GM15510 (cell line): ENCODE data around the gene CAPN15.

ENCODE experiments used
- POLR2A ChIP-seq: IDR thresholded peaks from 3 replicates; pipeline ENCODE4 v1.6.1; 2011; ENCODE audit warnings: borderline replicate concordance; ENCODE audit not compliant: insufficient read length; ENCODE audit errors: extremely low read depth

CAPN15 gene

GRCh38 chr16:530111-530817 lies 2.8 kb downstream of the CAPN15 start:
- TF ChIP-seq POLR2A: no peak

GRCh38 chr16:531494-532125 lies 4.1 kb downstream of the CAPN15 start:
- no peak for TF ChIP-seq POLR2A

GRCh38 chr16:533391-534123 lies 6.0 kb downstream of the CAPN15 start:
- TF ChIP-seq POLR2A: no peak

GRCh38 chr16:534135-534534 lies 6.6 kb downstream of the CAPN15 start:
- no peak for TF ChIP-seq POLR2A

GRCh38 chr16:534856-535445 lies 7.4 kb downstream of the CAPN15 start:
- TF ChIP-seq POLR2A: no peak

- no peak for TF ChIP-seq POLR2A
These were observed 8.2 kb downstream of the CAPN15 start for GRCh38 chr16:535446-536405.

- TF ChIP-seq POLR2A: no peak
These were observed 9.2 kb downstream of the CAPN15 start for GRCh38 chr16:536746-537145.

- TF ChIP-seq POLR2A: no peak
These were observed 10.2 kb downstream of the CAPN15 start for GRCh38 chr16:537415-538335.

- no peak for TF ChIP-seq POLR2A
These were observed 12.5 kb downstream of the CAPN15 start for GRCh38 chr16:539901-540530.

GRCh38 chr16:540645-541340 lies 13.3 kb downstream of the CAPN15 start:
- no peak for TF ChIP-seq POLR2A

- no peak for TF ChIP-seq POLR2A
These were observed 16.0 kb downstream of the CAPN15 start for GRCh38 chr16:543301-544164.
